ENCODE data around the gene OR5D18. TPM values are rescaled to one million over a fixed set of nuclear protein-coding genes. Genes with fewer than 3 reads are reported as not detected.
"Not testable (repeated sequence)": the region's sequence is repeated elsewhere in the genome, so short reads cannot be mapped to it uniquely, and the experiment has no call there.

The OR5D18 gene
- total RNA-seq: not detected in 2 replicates

- no peak for DNase-seq (ENCODE audit: low read depth, low spot score)
These were observed at the start of gene OR5D18 for GRCh38 chr11:55819330-55819729. TSS of gene OR5D18 (plus strand) at chr11:55819630. CDS start at chr11:55819630, 0 bp downstream.

GRCh38 chr11:55773138-55773537, 46.3 kb upstream of the OR5D18 start, which contains the start of gene OR5D13:
TSS of gene OR5D13 (plus strand) at chr11:55773438. CDS start at chr11:55773438, 0 bp downstream.
- no peak for DNase-seq (ENCODE audit: low read depth, low spot score)

GRCh38 chr11:55791606-55792005, 27.8 kb upstream of the OR5D18 start:
- DNase-seq (ENCODE audit: low read depth, low spot score): no peak

GRCh38 chr11:55793321-55793720, 26.1 kb upstream of the OR5D18 start:
- DNase-seq (ENCODE audit: low read depth, low spot score): no peak

GRCh38 chr11:55795256-55795655, 24.2 kb upstream of the OR5D18 start, which contains the start of gene OR5D14:
TSS of gene OR5D14 (plus strand) at chr11:55795556. CDS start at chr11:55795556, 0 bp downstream.
- no peak for DNase-seq (ENCODE audit: low read depth, low spot score)

GRCh38 chr11:55806248-55806647, 13.2 kb upstream of the OR5D18 start:
- no peak for DNase-seq (ENCODE audit: low read depth, low spot score)

GRCh38 chr11:55811067-55811466, 8.4 kb upstream of the OR5D18 start, which contains the start of gene OR5L1:
TSS of gene OR5L1 (plus strand) at chr11:55811367. CDS start at chr11:55811467, 100 bp downstream.
- no peak for DNase-seq (ENCODE audit: low read depth, low spot score)

GRCh38 chr11:55826919-55827318, 7.5 kb downstream of the OR5D18 start, which contains the start of gene OR5L2:
TSS of gene OR5L2 (plus strand) at chr11:55827219. CDS start at chr11:55827219, 0 bp downstream.
- DNase-seq (ENCODE audit: low read depth, low spot score): no peak

GRCh38 chr11:55838452-55838851, 19.0 kb downstream of the OR5D18 start, which contains the start of gene OR5D16:
TSS of gene OR5D16 (plus strand) at chr11:55838752. CDS start at chr11:55838752, 0 bp downstream.
- no peak for DNase-seq (ENCODE audit: low read depth, low spot score)

- DNase-seq (ENCODE audit: low read depth, low spot score): no peak
These were observed 28.0 kb downstream of the OR5D18 start for GRCh38 chr11:55847453-55847852.

- no peak for DNase-seq (ENCODE audit: low read depth, low spot score)
These were observed 29.6 kb downstream of the OR5D18 start for GRCh38 chr11:55849037-55849436.

- DNase-seq (ENCODE audit: low read depth, low spot score): no peak
These were observed 32.7 kb downstream of the OR5D18 start for GRCh38 chr11:55852141-55852540.

GRCh38 chr11:55854704-55855103, 35.3 kb downstream of the OR5D18 start:
- no peak for DNase-seq (ENCODE audit: low read depth, low spot score)

GRCh38 chr11:55867354-55867753, 47.9 kb downstream of the OR5D18 start:
- DNase-seq (ENCODE audit: low read depth, low spot score): not testable (repeated sequence)

Other genes starting within 250 kb of the OR5D18 start
- not detected in 2 replicates for gene OR4C16, start 247.5 kb upstream of the OR5D18 start, total RNA-seq
- not detected in 2 replicates for gene OR4C11, start 212.0 kb upstream of the OR5D18 start, total RNA-seq
- gene OR4P4, start 184.5 kb upstream of the OR5D18 start, total RNA-seq: not detected in 2 replicates
- not detected in 2 replicates for gene OR4S2, start 171.3 kb upstream of the OR5D18 start, total RNA-seq
- not detected in 2 replicates for gene OR4C6, start 157.4 kb upstream of the OR5D18 start, total RNA-seq
- not detected in 2 replicates for gene OR5D13, start 46.2 kb upstream of the OR5D18 start, total RNA-seq
- gene OR5D14, start 24.1 kb upstream of the OR5D18 start, total RNA-seq: not detected in 2 replicates
- gene OR5L1, start 8.3 kb upstream of the OR5D18 start, total RNA-seq: not detected in 2 replicates
- not detected in 2 replicates for gene OR5L2, start 7.6 kb downstream of the OR5D18 start, total RNA-seq
- gene OR5D16, start 19.1 kb downstream of the OR5D18 start, total RNA-seq: not detected in 2 replicates
- not detected in 2 replicates for gene TRIM51, start 63.7 kb downstream of the OR5D18 start, total RNA-seq
- not detected in 2 replicates for gene OR5W2, start 95.0 kb downstream of the OR5D18 start, total RNA-seq
- gene OR5I1, start 116.8 kb downstream of the OR5D18 start, total RNA-seq: not detected in 2 replicates
- gene OR10AG1, start 150.3 kb downstream of the OR5D18 start, total RNA-seq: not detected in 2 replicates
- not detected in 2 replicates for gene OR5F1, start 175.0 kb downstream of the OR5D18 start, total RNA-seq
- gene OR5AS1, start 208.0 kb downstream of the OR5D18 start, total RNA-seq: not detected in 2 replicates

Data from pulmonary artery endothelial cell (primary cell).